A673 (cell line): ENCODE results near the gene ALDH16A1.

Experiments used
- EZH2 ChIP-seq: fragments of 200-600 bp; sonication (generic); IDR thresholded peaks from 2 replicates; pipeline ENCODE4 v1.6.1; 2017; ENCODE audit warnings: borderline replicate concordance, low read depth, mild to moderate bottlenecking, mixed read lengths, antibody characterized with exemption, low read length; ENCODE audit not compliant: poor library complexity, severe bottlenecking
- TF ChIP-seq, protein P1 (sequence below): fragments of 300-800, 200-600 bp; sonication (generic); conservative IDR thresholded peaks from 2 replicates; pipeline ENCODE4 v1.5.1; 2017; ENCODE audit warnings: low read depth, mild to moderate bottlenecking, antibody characterized with exemption, low read length, moderate library complexity, mixed read lengths

GRCh38 chr19:49488046-49488862 lies 35.2 kb downstream of the ALDH16A1 start:
- TF ChIP-seq, protein P1, sequence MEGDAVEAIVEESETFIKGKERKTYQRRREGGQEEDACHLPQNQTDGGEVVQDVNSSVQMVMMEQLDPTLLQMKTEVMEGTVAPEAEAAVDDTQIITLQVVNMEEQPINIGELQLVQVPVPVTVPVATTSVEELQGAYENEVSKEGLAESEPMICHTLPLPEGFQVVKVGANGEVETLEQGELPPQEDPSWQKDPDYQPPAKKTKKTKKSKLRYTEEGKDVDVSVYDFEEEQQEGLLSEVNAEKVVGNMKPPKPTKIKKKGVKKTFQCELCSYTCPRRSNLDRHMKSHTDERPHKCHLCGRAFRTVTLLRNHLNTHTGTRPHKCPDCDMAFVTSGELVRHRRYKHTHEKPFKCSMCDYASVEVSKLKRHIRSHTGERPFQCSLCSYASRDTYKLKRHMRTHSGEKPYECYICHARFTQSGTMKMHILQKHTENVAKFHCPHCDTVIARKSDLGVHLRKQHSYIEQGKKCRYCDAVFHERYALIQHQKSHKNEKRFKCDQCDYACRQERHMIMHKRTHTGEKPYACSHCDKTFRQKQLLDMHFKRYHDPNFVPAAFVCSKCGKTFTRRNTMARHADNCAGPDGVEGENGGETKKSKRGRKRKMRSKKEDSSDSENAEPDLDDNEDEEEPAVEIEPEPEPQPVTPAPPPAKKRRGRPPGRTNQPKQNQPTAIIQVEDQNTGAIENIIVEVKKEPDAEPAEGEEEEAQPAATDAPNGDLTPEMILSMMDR, result no peak
- no peak for TF ChIP-seq EZH2
